MM.1S (cell line): Measurements from ENCODE around the gene PRKAR2B.
"Not testable (repeated sequence)": the region's sequence is repeated elsewhere in the genome, so short reads cannot be mapped to it uniquely, and the experiment has no call there.

ENCODE experiments used
- DNase-seq: peaks from one replicate; pipeline ENCODE4 v3.0.0-alpha.2; 2015
- H2AFZ ChIP-seq: fragments of 300-600 bp; sonication (generic); 2 replicates; pipeline ENCODE4 v1.6.0; 2016; ENCODE audit warnings: antibody characterized with exemption, low read length
- H3F3A ChIP-seq: fragments of 300-600 bp; sonication (generic); 2 replicates; pipeline ENCODE4 v1.6.1; 2016; ENCODE audit warnings: mild to moderate bottlenecking, antibody characterized with exemption, low read length, moderate library complexity, mixed read lengths; ENCODE audit not compliant: insufficient read depth
- H3K27ac ChIP-seq: fragments of 300-600 bp; sonication (generic); 2 replicates; pipeline ENCODE4 v1.5.1; 2016; ENCODE audit warnings: mild to moderate bottlenecking, low read length
- H3K27me3 ChIP-seq: fragments of 300-600 bp; sonication (generic); replicated peaks from 2 replicates; pipeline ENCODE4 v1.6.0; 2016; ENCODE audit warnings: low read length; ENCODE audit not compliant: insufficient read depth
- H3K36me3 ChIP-seq: fragments of 300-600 bp; sonication (generic); replicated peaks from 2 replicates; pipeline ENCODE4 v1.6.1; 2016; ENCODE audit warnings: mild to moderate bottlenecking, low read length, mixed read lengths; ENCODE audit not compliant: insufficient read depth
- H3K4me1 ChIP-seq: fragments of 300-600 bp; sonication (generic); 2 replicates; pipeline ENCODE4 v1.6.1; 2016; ENCODE audit warnings: low read length, mixed read lengths
- H3K4me2 ChIP-seq: fragments of 300-600 bp; sonication (generic); 2 replicates; pipeline ENCODE4 v1.6.0; 2016; ENCODE audit warnings: low read depth, low read length
- H3K4me3 ChIP-seq: fragments of 300-600 bp; sonication (generic); 2 replicates; pipeline ENCODE4 v1.5.1; 2016; ENCODE audit warnings: low read length, mixed read lengths
- H3K79me2 ChIP-seq: fragments of 300-600 bp; sonication (generic); 2 replicates; pipeline ENCODE4 v1.6.1; 2016; ENCODE audit warnings: mixed run types, low read length, mixed read lengths
- H3K9ac ChIP-seq: fragments of 300-600 bp; sonication (generic); 2 replicates; pipeline ENCODE4 v1.6.1; 2016; ENCODE audit warnings: low read length, mixed read lengths
- H3K9me2 ChIP-seq: fragments of 300-600 bp; sonication (generic); replicated peaks from 2 replicates; pipeline ENCODE4 v1.6.1; 2016; ENCODE audit warnings: mild to moderate bottlenecking, low read length, mixed read lengths; ENCODE audit not compliant: insufficient read depth
- H3K9me3 ChIP-seq: fragments of 300-600 bp; sonication (generic); replicated peaks from 2 replicates; pipeline ENCODE4 v1.6.1; 2016; ENCODE audit warnings: mild to moderate bottlenecking, low read length, mixed read lengths; ENCODE audit not compliant: insufficient read depth
- H4K20me1 ChIP-seq: fragments of 300-600 bp; sonication (generic); 2 replicates; pipeline ENCODE4 v1.6.1; 2016; ENCODE audit warnings: mild to moderate bottlenecking, low read length, moderate library complexity, mixed read lengths; ENCODE audit not compliant: insufficient read depth
- CTCF ChIP-seq: fragments of 300-600 bp; sonication (generic); IDR thresholded peaks from 2 replicates; pipeline ENCODE4 v1.5.1; 2016; ENCODE audit warnings: antibody characterized with exemption, low read length, mixed read lengths
- EZH2 ChIP-seq: fragments of 300-600 bp; sonication (generic); optimal IDR thresholded peaks from 2 replicates; pipeline ENCODE3; 2017; ENCODE audit warnings: low read depth, mild to moderate bottlenecking, antibody characterized with exemption, low read length, mixed read lengths
- EZH2phosphoT487 ChIP-seq: fragments of 300-600 bp; sonication (generic); IDR thresholded peaks from 2 replicates; pipeline ENCODE4 v1.6.1; 2018; ENCODE audit warnings: antibody characterized with exemption, low read length

The PRKAR2B gene

GRCh38 chr7:107154826-107155225, 110.3 kb downstream of the PRKAR2B start:
- Histone ChIP-seq H3K36me3 (no peaks in the 10 kb centered on the region), H3K4me3 (no peak overlapping the region), H3F3A (no peaks in the 10 kb centered on the region), H2AFZ (no peak overlapping the region), H3K27me3 (no peaks in the 10 kb centered on the region), H4K20me1 (no peaks in the 10 kb centered on the region), H3K27ac (no peak overlapping the region), H3K79me2 (no peaks in the 10 kb centered on the region), H3K9ac (no peak overlapping the region), H3K4me2 (no peak overlapping the region), H3K9me3 (no peaks in the 10 kb centered on the region), H3K9me2 (no peaks in the 10 kb centered on the region), H3K4me1 (no peaks in the 10 kb centered on the region)
- no peak for TF ChIP-seq EZH2
- no peak for DNase-seq

GRCh38 chr7:107155726-107156125, 111.2 kb downstream of the PRKAR2B start:
- not testable (repeated sequence) for H3K9me2 ChIP-seq, H3F3A ChIP-seq, H3K36me3 ChIP-seq, H4K20me1 ChIP-seq, H3K9ac ChIP-seq, H3K4me1 ChIP-seq, H3K27me3 ChIP-seq, H3K9me3 ChIP-seq, H2AFZ ChIP-seq, H3K27ac ChIP-seq, DNase-seq, H3K79me2 ChIP-seq, H3K4me3 ChIP-seq, H3K4me2 ChIP-seq

- no peak for TF ChIP-seq EZH2
- TF ChIP-seq CTCF, result no peak
- TF ChIP-seq EZH2phosphoT487, result no peak
- DNase-seq, result no peak
- Histone ChIP-seq H3K4me3 (no peak overlapping the region), H3F3A (no peaks in the 10 kb centered on the region), H3K27me3 (no peaks in the 10 kb centered on the region), H3K9me3 (no peaks in the 10 kb centered on the region), H2AFZ (no peak overlapping the region), H3K4me1 (no peaks in the 10 kb centered on the region), H3K79me2 (no peaks in the 10 kb centered on the region), H3K9me2 (no peaks in the 10 kb centered on the region), H4K20me1 (no peaks in the 10 kb centered on the region), H3K4me2 (no peak overlapping the region), H3K27ac (no peak overlapping the region), H3K9ac (no peak overlapping the region), H3K36me3 (no peaks in the 10 kb centered on the region)
Observed at GRCh38 chr7:107157091-107157490, 112.6 kb downstream of the PRKAR2B start.

- H2AFZ ChIP-seq, result no peak overlapping the region
- no peak overlapping the region for H3K27ac ChIP-seq
- no peaks in the 10 kb centered on the region for H3K4me1 ChIP-seq
- no peak overlapping the region for H3K4me2 ChIP-seq
- no peaks in the 10 kb centered on the region for H4K20me1 ChIP-seq
- no peaks in the 10 kb centered on the region for H3K36me3 ChIP-seq
- no peaks in the 10 kb centered on the region for H3K9me2 ChIP-seq
- DNase-seq, result no peak
- TF ChIP-seq EZH2phosphoT487 (no peak), EZH2 (no peak), CTCF (no peak)
- H3K9ac ChIP-seq, result no peak overlapping the region
- H3K4me3 ChIP-seq, result no peak overlapping the region
- H3K27me3 ChIP-seq, result no peaks in the 10 kb centered on the region
- no peaks in the 10 kb centered on the region for H3K79me2 ChIP-seq
- no peaks in the 10 kb centered on the region for H3K9me3 ChIP-seq
- H3F3A ChIP-seq, result no peaks in the 10 kb centered on the region
Observed at GRCh38 chr7:107158028-107158427, 113.5 kb downstream of the PRKAR2B start.
